HG03457 (cell line): ENCODE measurements around the gene PAX9.

ENCODE experiments used
- ATAC-seq: cut with Tn5 transposase; IDR thresholded peaks from one replicate; pipeline ENCODE4 v1.9.1; 2021; ENCODE audit warnings: moderate number of reproducible peaks; ENCODE audit not compliant: unreplicated experiment

PAX9 gene

DNA sequence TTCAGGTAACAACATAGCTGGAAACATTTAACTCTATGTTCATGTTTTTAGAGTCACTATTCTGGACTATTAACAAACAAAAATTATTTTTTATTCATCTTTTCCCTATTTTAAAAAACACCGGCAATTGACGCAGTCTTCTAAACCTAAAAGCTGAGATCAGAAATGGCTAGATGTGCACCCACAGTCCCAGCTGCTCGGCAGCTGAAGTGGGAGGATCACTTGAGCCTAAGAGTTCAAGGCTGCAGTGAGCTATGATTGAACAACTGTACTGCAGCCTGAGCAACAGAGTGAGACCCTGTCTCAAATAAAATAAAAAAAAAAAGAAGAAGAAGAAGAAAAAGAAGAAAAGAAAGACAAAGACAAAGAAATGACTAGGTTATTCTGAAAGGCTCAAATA is 64.5 kb downstream of the PAX9 start:
- ATAC-seq = no peak
